GM18907 (cell line): ENCODE data around the gene TCF4.
A peak's percentile ranks its signal among the peaks of the same experiment; 100 is the strongest.

ENCODE experiments used
- ATAC-seq: cut with Tn5 transposase; IDR thresholded peaks from one replicate; pipeline ENCODE4 v1.9.1; 2021; ENCODE audit warnings: mild to moderate bottlenecking, moderate library complexity; ENCODE audit not compliant: unreplicated experiment

The TCF4 gene

DNA sequence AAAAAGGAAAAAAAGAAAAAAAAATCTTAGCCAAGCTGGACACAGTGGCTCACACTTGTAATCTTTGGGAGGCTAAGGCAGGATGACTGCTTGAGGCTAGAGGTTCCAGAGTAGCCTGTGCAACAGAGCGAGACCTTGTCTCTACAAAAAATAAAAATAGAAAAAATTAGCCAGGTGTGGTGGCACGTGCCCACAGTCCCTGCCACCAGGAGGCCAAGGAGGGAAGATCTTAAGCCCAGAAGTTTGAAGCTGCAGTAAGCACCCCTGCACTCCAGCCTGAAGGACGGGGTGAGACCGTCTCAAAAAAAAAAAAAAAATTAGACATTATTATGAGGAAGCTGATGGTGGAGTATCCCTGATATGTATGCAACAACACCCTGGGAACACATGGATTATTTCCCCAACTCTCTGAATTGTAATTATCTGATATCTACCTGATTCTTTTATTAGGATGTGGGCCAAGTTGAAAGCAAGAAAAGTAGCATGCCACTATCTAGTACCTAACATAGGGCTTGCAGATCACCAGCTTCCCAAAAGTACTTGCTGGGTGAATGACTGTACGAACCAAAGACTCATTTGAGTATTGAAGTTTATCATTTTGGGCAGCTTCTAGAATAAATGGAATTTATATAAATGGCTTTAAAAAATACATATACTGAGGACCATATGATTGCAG, 140.9 kb downstream of the TCF4 start:
- ATAC-seq: no peak

DNA sequence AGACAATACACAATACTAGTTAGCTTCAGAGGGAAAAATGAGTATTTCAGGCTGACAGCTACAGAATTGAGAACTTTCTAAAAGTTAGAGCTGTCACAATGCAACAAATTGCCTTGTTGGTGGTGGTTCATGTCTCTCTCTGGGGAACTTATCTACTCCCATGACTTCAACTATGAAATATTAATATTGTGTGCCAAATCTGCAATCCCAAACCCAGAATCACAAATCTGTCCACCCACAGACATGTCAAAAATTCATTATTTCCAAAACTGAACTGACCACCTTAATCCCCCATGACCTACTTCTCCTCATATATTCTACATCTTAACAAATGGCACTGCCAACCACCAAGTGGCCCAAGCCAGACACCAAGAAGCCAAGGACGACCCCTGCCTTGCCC, 143.5 kb downstream of the TCF4 start:
- ATAC-seq: no peak

- ATAC-seq: no peak
Observed at GRCh38 chr18:55443776-55444175, 144.2 kb downstream of the TCF4 start.

GRCh38 chr18:55442561-55442960, 145.4 kb downstream of the TCF4 start:
- ATAC-seq: no peak

DNA sequence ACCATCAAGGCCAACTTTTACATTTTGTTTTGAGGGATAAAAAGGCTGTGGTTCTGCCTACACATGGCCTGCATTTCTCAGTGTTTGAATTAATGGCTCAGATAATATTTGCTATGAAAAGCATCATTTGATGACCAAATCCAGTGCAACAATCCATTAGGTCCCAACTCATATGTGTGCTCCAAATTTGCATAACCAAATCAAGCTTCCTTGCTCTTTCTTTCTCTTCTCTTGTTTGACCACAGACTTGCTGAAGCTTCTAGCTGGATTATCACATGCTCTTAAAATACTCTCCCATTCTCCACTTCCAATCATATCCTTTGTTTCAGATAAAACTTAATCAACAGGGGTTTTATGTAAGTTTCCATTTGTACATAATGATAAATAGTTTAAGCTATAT, 147.0 kb downstream of the TCF4 start:
- ATAC-seq: no peak

DNA sequence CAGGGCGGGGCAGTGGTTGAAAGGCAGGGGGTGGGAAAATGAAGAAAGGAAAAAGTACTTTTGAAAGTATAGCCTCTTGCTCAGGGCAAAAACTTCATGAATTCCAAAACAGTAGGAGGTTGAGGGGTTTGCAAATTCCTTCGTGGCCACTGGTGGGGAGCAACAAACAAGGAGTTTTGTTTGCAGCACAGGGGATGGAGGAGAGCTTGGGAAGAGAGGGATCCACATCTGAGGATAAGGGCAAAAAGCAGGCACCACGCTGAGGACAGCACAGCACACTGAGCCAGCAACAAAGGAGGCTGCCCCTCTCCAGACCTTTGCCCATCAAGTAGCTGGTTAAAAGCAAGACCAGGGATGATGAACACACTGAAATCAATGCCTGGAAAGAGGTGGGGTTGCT, 148.9 kb downstream of the TCF4 start:
- ATAC-seq: no peak

GRCh38 chr18:55435592-55435991, 152.4 kb downstream of the TCF4 start:
- no peak for ATAC-seq

GRCh38 chr18:55433648-55434047, 154.3 kb downstream of the TCF4 start:
- ATAC-seq: no peak

GRCh38 chr18:55433140-55433539, 154.9 kb downstream of the TCF4 start:
- no peak for ATAC-seq

- ATAC-seq: no peak
Observed at GRCh38 chr18:55432307-55433040, 155.5 kb downstream of the TCF4 start.

GRCh38 chr18:55430026-55430425, 158.0 kb downstream of the TCF4 start:
- no peak for ATAC-seq

DNA sequence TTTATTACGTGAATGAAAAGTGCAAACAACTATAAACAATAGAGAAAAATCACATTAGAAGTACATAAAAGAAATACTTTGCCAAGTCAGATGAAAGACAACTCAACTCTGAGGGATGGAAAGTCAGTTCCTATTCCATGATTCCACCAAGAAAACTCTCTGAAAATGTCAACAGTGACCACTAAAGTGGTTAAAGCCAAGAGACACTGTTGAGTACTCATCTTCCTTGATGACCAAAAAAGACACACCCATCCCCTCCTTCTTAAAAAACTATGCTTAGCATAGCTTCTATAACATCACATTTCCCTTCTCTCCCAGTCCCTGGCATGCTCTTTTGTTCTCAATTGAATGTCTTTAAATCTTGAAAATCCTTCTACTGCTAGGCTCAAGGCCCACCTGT, 160.0 kb downstream of the TCF4 start:
- ATAC-seq: no peak

- ATAC-seq: no peak
Observed at GRCh38 chr18:55425698-55426097, 162.3 kb downstream of the TCF4 start.

- ATAC-seq: no peak
Observed at GRCh38 chr18:55422456-55423180, 165.4 kb downstream of the TCF4 start.

DNA sequence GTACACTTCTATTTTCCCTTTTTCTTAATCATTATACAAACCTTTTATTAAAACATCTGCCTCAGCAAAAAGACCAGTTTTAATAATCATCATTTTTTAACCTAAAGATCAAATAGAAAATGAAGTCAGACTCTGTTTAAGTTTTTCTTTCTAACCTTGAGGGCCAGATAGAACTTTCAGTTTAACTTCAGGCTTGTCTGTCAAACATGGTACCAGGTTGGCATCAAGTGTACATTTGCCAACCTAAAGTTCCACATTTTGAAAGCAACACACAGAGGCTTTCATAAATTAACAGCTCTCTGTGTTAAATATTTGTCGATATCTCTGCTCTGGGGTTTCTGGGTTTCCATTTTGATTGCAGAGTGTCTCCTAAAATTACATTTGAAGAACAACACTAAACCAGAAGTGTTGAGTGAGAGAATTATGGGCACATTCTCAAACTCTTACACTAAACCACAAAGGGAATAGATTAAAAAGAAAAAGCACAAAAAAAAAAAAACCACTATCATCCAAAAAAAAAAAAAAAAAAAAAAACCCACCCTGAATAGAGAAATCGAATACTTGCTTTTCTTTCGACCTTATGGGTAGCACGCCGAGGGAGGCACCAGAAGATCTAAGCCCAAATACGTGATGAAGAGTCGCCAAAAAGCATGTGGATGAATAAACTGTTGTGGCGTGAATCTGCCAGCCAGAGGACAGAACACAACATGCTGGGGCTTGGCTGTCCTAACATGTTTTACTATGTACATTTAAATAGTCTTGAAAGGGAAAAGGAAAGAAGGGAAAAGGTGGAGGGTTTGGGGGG, 166.2 kb downstream of the TCF4 start:
- no peak for ATAC-seq

DNA sequence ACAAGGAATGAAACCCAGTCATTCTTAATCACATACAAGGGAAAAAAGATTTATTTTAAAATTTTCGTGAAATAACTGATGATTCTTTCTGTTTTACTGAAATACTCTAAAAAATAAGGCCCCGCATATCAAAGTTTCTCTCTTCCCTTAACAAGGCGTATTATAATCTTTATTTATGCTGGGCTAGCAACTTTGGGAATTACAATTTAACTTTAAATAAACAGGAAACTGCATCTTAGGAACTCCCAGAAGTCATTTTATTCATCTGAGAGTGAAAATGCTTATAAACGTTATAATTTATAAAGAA, 166.7 kb downstream of the TCF4 start:
- ATAC-seq: no peak

- peak; percentile 61 for ATAC-seq
Observed at GRCh38 chr18:55420665-55421307, 167.2 kb downstream of the TCF4 start.

DNA sequence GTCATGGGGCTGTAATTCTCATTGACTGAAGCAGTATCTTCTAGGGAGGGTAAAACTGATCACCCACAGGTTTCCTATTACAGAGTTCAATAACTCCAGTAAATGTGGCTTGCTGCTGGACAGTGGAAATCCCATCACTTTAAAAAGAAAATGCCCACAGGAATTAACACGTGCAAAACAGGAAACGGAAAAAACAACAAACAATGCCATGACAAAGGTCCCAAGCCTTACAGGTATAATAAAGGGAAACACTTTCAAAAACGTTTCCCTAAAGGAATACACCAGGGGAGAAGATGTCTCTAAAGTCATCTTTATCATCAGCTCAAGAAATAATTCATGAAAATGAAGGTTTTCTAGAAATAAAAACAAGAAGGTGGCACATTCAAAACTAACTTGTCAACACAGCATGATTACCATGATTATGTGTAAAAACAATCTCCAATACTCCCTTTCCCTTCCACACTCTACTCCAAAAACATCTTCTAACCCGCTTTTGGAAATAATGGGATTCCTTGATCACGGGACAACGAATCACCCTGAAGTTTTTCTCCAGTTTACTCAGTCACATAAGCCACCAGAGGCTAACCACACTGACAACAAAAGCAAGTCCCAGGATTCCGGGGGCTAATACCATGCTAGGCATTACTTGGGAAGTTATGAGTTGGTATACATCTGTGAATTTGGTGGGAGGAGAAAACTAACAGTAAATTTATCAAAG, 167.9 kb downstream of the TCF4 start:
- ATAC-seq: peak; percentile 20

GRCh38 chr18:55419132-55419946, 168.7 kb downstream of the TCF4 start:
- no peak for ATAC-seq
